Peyer's patch (tissue), 4 donors: ENCODE data around the gene WAC. TPM values are rescaled to one million over a fixed set of nuclear protein-coding genes. Genes with fewer than 3 reads are reported as not detected.

Experiments used
- DNase-seq, 3 donors: peaks; one replicate each; pipeline ENCODE4 v3.0.0-alpha.2; 2017 to 2019
- H3K27ac ChIP-seq, 4 donors: fragments of 200-600 bp; sonication (generic); one replicate each; pipeline ENCODE4 v1.5.1; 2016 to 2019
- H3K27me3 ChIP-seq, 2 donors: fragments of 200-600 bp; sonication (generic); one replicate each; pipeline ENCODE4 v1.5.1; 2019
- H3K36me3 ChIP-seq, 3 donors: fragments of 200-600 bp; sonication (generic); one replicate each; pipeline ENCODE4 v1.5.1; 2016 to 2019
- H3K4me1 ChIP-seq, 4 donors: fragments of 200-600 bp; sonication (generic); one replicate each; pipeline ENCODE4 v1.5.1; 2016 to 2019
- H3K4me3 ChIP-seq, 4 donors: fragments of 200-600 bp; sonication (generic); 1 replicate in 3 of 4; 2 replicates in 1 of 4; pipeline ENCODE4 v1.5.1; 2016 to 2019; ENCODE audit warnings: mild to moderate bottlenecking in 1 of 4
- H3K9me3 ChIP-seq, 4 donors: fragments of 200-600 bp; sonication (generic); one replicate each; pipeline ENCODE4 v1.5.1; 2016 to 2019; ENCODE audit warnings: mild to moderate bottlenecking in 1 of 4
- POLR2A ChIP-seq, 2 donors: fragments of 450-650 bp; IDR thresholded peaks; one replicate each; pipeline ENCODE4 v1.5.1; 2017; ENCODE audit warnings: antibody characterized with exemption in 2 of 2, mild to moderate bottlenecking in 2 of 2, moderate library complexity in 2 of 2
- small RNA-seq, 2 donors: library from RNA; depleted of rRNA; stranded (forward); fragments of <200 nt; gene quantifications; one replicate each; pipeline ENCODE3, GENCODE V24; 2016
- total RNA-seq, 4 donors: library from RNA; depleted of rRNA; stranded (reverse); fragments of >200 nt; gene quantifications; one replicate each; pipeline ENCODE4 v1.1.0, GENCODE V29; 2016
- TF ChIP-seq, protein P1 (sequence below), 6 experiments: fragments of 450-650 bp in 4 of 6; fragments of 200-600 bp in 2 of 6; sonication (generic) in 1 of 6; IDR thresholded peaks; one replicate each; pipeline ENCODE4 v1.5.1; 2017 to 2019; ENCODE audit warnings: antibody characterized with exemption in 6 of 6, mild to moderate bottlenecking in 3 of 6, moderate library complexity in 1 of 6

WAC gene
- total RNA-seq, 4 donors from 2014 or later = 72.7 to 145 (median 96.4) TPM

DNA sequence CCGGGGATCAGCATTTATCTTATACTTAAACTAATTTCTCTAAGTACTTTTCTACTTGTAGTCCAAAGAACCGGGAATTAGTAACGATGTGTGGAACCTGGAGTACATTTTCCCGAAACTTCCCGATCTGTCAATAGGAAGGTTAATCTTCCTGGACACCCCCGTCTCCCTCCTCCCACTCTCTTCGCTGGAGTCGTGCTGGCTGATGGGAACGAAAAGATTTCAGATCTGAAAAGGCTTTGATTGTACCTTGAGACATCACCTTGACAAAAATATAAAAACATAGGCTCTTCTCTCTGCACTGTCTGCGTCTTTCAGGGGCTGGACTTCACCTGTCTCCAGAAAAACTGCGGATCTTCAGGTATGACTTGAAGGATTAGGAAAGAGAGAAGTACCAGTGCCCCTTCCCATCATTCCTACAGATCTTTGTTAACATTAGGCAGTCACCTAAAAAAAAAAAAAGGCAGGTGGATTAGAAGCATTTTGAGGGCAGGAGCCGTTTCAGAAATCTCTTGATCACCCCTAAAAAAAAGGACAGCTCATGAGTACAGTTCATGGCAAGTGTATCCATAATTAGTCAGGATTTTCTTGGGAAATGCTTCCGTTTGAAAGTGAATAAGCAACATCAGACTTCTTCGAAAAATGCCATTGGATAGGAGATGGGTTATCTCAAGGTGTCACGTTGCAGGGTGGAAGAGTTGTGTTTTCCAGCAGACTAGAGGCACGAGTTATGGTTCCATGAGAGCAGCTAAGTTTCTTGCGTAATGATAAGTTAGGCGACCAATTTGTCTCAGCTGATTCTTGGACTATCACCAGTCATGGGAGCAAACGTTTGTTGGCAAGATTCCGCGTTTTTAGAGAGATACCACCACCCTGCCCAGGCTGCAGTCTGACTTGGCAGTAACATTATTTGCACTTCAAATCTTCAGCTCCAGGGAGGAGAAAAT is 136.6 kb downstream of the WAC start:
- Histone ChIP-seq H3K4me1 (peaks cover 0 to 10% (median 0%) of the 10 kb centered on the region in 4 donors), H3K27ac (no peak overlapping the region), H3K36me3 (no peaks in the 10 kb centered on the region), H3K9me3 (no peaks in the 10 kb centered on the region), H3K27me3 (no peaks in the 10 kb centered on the region), H3K4me3 (peak overlapping the region in 1 of 4 donors; percentile 35)
- no peak for TF ChIP-seq POLR2A (IDR thresholded peaks at IDR 0.05)
- TF ChIP-seq, protein P1, sequence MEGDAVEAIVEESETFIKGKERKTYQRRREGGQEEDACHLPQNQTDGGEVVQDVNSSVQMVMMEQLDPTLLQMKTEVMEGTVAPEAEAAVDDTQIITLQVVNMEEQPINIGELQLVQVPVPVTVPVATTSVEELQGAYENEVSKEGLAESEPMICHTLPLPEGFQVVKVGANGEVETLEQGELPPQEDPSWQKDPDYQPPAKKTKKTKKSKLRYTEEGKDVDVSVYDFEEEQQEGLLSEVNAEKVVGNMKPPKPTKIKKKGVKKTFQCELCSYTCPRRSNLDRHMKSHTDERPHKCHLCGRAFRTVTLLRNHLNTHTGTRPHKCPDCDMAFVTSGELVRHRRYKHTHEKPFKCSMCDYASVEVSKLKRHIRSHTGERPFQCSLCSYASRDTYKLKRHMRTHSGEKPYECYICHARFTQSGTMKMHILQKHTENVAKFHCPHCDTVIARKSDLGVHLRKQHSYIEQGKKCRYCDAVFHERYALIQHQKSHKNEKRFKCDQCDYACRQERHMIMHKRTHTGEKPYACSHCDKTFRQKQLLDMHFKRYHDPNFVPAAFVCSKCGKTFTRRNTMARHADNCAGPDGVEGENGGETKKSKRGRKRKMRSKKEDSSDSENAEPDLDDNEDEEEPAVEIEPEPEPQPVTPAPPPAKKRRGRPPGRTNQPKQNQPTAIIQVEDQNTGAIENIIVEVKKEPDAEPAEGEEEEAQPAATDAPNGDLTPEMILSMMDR (IDR thresholded peaks at IDR 0.05) = no peak
- DNase-seq = no peak

Small RNAs within 50 kb of the gene (small RNA-seq; reads per million reads assigned to genes)
- gene RNU4ATAC6P (0 reads per million in 2 donors), gene RNU6-1067P (0 reads per million in 2 donors)

Other genes starting within 250 kb of the WAC start
- 10 to 100 TPM in 3 of 4 donors, 1 to 10 TPM in 1; 9.9 to 15.4 (median 13.2) TPM for gene MPP7, start 230.1 kb upstream of the WAC start, total RNA-seq
- 10 to 100 TPM in 1 of 4 donors, 1 to 10 TPM in 1, under 1 TPM in 1, not detected in 1; 0.53 to 10.7 (median 2.5) TPM for gene BAMBI, start 144.4 kb downstream of the WAC start, total RNA-seq